Kidney tubule cell (primary cell): ENCODE measurements around the gene P3H2.
"Not testable (repeated sequence)": the region's sequence is repeated elsewhere in the genome, so short reads cannot be mapped to it uniquely, and the experiment has no call there.

ENCODE experiments used
- DNase-seq: peaks from one replicate; pipeline ENCODE4 v3.0.0-alpha.2; 2018; ENCODE audit warnings: low spot score

The P3H2 gene

DNA sequence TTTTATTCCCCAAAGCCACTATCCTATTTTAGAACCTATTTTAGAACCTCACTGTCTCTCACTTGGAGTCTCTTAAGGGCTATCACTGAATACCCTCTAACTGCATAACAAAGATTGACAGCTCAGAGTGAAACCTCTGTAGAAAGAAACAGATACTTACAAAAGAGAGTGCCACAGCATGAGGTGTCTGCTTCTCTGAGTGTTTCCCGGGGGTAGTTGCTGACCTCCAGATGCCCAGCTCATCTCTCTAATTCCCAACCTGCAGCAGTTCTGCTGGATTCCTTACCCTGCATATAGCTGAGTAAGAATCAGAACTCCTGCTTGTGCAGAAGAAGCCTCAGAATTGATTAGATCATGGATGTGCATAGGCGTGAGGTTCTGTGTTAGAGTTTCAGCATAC is 34.5 kb downstream of the P3H2 start:
- no peak for DNase-seq

DNA sequence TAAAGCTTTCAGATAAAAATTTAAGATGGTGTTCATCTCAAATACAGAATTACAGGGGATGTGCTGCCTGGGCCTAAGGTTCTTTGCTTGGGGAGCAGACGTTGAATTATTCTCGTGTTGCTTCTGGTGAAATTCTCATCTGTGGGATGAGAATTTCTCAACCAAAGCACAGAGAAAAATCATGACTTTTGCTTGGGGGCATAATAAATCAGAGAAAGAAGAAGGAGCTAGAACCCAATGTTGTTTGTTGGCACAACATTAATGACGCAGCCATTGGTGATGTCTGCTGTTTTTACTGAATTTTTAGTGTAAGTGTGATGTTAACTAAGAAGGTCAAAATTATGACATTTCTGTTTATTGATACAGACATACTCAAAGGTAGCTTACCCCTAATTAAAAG is 35.7 kb downstream of the P3H2 start:
- no peak for DNase-seq

DNA sequence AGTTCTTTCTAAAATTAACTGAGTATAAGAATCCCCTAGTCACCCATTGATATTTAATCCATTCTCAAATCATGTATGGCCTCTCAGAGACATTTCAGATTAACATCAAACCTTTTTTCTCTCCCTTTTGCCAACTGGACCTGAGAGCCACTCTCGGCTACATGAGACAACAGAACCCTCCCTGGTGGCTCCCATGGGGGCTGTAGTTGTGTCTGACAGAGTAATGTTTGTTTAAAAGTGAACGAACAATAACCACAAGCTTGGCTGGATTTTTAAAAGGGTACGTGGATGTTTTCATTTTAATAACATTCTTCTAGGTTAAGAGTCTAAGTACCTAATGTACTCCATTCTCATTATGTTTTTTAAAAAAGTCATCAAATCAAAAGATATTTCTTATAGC is 37.1 kb downstream of the P3H2 start:
- no peak for DNase-seq

DNA sequence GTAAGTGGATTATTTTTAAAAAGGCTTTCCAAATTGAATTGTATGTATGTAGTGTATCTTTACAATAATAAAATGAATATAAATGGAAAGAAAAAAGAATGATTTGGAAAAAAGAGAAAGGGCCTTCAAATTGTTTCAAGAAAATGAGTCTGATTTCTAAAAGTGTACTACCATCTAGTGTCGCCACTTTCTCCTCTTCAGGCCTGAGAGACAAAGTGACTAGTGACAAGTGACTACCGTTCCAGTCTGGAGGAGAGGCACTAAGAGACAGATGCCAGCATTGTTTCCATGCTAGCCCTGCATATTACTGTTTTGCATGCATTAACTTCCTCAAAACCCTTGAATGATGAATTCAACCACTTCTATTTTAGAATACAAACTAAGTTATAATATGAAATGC is 39.3 kb downstream of the P3H2 start:
- no peak for DNase-seq

DNA sequence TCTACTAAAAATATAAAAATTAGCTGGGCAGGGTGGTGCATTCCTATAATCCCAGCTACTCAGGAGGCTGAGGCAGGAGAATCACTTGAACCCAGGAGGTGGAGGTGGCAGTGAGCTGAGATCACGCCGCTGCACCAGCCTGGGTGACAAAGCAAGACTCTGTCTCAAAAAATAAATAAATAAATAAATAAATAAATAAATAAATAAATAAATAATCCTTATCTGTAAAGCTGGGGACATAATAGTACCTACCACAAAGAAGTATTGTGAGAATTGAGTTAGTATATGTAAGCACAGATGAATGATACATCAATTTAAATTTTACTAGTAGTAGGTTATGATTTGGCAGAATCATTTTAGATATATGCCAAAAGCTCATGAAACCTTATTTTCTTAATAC is 41.5 kb downstream of the P3H2 start:
- DNase-seq, result not testable (repeated sequence)

DNA sequence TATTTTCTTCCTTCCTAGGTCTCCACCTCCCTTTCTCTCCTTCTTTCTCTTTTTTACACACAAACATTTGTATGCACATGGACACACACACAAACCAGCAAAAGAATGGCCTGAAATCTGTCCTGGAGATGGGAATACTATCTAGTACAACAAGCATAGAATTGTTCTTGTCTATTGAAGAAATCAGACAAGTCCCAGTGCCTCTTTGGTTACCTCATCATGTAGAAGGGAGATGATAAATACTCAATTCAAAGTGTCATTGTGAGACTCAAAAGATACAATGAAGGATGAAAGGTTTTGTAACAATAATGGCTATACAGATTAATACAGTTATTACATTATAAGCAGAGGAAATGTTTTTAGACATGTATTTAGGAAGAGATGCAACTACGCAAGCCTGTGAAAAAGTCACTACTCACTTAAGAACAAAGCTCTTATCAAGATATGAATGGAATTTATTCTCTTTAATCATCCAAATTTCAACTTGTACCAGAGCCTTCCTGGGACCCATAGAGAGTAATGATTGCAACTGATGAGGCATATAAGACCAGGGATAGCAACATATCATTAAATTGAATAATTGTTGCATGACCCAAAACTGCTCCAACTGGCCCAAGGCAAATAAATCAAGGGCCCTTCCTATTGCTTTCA is 43.2 kb downstream of the P3H2 start:
- DNase-seq, result no peak

DNA sequence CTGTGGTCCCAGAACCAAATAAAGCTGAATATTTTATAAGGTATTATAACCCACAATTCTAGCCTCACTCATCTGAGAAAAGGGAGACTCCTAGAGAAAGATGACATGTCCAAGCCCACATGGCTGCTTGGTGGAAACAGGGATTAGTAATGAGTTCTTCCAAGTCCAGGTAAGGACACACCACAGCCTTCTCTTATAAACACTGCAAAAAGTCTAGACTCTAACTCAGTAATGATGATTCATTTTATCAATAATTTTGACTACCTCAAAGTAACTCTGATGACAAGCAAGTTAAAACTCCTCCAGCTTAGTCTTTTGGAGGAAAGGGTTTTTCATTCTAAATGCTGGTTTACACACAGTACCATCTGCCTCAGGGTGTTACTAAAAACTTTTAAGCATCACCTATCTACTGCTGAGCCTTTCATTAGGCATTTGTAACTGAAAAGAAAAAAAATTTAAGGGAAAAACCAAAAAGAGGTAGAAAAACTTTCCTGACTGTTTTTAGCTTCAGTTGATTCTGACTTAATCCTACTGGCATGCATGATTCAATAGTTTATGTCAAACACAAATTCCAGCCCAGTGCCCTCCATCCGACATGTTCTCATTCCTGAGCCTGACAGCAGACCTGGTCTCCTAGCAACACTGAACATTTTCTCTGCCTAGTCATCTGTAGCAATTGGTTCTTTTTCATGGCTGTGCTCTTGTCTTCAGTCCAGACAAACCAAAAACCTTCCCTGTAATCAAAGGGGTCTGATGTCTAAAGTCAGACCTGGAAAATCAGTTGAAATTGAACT is 43.9 kb downstream of the P3H2 start:
- peak; percentile 99 for DNase-seq

DNA sequence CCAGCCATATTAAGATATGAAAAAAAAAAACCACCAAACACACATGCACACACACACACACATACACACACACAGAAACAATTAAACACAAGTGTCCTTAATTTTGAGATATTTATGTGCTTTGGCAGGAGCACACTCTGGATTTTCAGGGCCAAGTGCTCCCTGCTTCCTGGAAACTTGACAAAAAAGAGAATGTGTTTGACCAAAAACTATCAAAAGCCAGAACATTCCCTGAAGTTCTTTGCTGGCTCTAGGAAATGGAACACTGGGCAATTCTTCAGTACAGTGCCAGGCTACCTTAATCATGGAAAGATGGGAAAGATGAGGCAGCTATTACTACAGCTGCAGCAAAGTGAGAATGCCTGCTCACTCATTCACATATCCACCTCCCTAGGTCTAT is 44.6 kb downstream of the P3H2 start:
- DNase-seq, result no peak

DNA sequence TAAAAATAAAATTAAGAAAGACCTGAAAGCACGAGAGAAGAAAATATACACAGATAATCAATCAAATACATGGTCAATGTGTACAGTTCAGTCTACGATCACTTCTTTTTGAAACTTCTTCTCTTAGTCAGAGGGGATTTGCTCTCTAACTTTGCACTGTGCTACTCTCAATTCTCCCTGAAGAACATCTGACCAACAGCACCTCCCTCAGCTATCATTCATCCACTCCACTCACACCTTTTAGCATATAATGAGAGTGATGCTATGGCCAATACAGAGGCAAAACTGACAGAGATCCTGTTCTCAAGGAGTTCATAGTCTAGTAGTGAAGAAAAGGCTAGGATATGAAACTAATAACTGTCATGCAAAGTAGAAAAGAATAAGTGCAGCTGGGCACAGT is 45.9 kb downstream of the P3H2 start:
- no peak for DNase-seq

DNA sequence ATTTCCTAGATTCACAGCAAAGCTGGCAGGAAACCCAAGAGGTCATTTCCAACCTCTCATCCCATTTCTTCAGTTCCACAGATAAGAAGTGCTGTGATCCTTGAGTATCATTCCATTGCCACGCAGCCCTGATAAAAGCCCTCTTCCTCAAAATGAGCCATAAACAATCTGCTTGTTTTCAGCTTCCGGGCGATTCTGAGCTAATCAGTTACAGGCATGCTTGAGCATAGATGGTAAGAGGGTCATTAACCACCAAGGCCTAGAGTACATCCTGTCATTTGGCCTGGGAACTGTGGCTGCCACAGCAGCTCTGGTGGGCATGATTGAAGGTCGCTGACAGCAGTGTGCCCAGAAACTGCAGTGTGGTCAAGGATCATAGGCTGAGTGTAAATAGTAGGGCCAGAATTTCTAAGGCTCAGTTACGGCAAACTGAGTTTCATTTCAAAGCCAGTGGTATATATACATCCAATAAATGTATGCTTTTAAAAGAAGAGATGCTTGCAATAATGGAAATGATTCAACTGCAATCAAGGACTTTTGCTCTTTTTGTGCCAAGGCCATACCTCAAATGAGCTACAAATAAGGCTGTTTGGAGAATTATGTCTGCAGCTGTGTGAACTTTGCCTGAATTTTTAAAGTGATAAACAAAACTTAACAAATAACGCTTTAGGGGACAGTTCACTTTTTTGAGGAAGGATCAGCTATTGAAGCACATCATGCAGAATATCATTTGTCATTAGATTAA is 47.3 kb downstream of the P3H2 start:
- DNase-seq, result peak; percentile 90

DNA sequence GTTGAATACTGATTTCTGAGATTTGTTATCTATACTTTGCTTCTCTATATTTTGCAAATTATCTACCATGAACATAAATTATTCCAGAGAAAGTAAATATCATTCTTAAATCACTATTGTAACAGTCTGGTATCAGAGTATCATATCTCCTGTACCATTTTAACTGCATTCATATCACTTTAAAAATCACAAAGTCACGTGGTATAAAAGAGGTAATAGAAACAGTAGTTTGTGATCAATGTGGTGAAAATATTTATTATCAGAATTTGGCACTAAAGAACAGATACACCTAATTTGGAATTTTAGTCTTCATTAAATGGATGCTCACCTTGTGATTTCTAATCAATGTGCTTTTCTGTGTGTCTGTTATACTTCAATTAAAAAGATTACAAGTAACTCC is 47.8 kb downstream of the P3H2 start:
- DNase-seq, result no peak

DNA sequence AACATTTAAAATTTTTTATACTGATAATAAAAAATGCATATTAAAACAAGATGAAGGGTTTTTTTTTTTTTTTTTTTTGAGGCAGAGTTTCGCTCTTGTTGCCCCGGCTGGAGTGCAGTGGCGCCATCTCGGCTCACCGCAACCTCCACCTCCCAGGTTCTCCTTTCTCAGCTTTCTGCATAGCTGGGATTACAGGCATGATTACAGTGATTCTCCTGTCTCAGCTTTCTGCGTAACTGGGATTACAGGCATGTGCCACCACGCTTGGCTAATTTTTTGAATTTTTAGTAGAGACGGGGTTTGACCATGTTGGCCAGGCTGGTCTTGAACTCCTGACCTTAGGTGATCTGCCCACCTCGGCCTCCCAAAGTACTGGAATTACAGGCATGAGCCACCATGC is 48.8 kb downstream of the P3H2 start:
- DNase-seq, result peak; percentile 75

DNA sequence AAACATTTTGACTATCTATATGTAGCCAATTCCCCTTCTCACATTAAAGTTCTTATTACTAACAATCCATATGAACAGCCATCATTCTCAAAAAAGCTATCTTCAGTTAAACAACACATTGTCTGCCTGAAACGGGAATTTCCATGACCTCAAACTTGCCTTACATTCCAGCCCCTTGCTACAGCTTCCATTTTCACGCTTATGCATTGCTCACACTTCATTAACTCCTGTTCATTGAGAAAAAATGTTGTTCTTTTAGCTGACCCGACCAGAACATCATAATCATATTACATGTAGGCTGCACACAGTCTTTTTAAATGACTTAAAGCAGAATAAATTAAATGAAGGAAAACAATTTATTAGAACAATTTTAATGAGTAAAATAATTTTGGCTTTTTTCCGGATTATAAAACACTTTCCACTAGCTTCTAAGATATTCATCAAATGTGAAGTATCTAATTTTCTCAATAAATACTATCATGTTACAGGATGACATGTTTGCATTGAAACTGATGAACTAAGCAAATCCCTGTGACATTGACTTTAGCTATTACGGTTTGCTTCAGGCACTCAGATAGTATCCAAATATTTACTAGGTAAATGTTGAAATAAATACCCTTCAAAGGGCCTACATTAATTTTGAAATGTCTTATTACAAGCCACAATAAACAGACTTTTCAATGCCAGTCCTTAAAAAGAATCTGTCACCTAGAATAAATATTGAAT is 49.9 kb downstream of the P3H2 start:
- DNase-seq, result peak; percentile 86

DNA sequence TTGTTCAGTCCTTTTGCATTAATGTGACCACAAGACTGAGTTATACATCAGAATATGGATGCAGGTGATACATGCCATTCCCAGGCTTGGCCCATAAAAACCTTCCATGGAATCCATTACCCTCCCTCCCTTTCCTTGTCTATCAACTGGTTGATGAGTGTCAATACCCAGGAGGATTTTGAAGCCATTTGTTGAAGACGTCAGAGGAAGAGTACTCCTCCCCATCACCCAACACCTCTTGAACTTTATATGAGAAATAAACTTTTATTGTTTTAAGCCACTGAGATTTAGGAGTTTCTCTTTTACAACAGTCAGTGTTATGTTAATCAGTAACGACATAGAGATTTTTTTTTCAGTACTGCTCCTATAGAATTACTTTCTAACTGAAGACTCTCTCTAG is 55.5 kb downstream of the P3H2 start:
- DNase-seq, result peak; percentile 35

DNA sequence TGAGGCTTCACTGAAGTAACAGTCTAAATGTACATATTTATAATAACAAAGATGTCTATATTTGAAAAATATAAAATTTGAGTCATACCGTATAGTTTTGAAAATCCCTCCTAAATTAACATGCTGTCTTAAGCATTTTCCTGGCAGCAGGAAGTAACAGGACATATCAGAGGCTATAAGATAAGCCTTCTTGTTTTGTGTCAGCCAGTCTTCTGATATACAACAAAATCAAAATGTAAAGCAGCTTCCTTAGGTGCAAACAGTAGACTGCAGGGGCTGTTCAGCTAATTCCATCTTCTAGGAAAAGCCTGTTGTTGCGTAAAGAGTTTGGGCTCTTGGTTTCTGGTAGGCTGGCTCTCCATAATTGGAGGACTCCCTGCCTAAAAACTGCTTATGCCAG is 56.0 kb downstream of the P3H2 start:
- DNase-seq, result no peak

DNA sequence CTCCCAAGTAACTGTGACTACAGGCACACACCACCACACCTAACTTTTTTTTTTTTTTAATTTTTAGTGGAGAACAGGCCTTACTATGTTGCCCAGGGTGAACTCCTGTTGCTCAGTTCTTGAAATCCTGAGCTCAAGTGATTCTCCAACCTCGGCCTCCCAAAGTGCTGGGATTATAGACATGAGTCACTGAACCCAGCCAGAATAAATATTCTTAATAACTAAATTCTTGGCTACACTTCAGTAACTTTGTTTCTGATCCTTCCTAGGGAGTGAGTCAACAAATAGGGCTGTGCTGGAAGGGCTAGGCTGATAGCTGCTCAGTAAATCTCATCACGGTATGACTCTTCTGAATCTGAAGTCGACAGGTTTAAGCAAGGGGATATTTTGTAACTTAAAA is 56.6 kb downstream of the P3H2 start:
- peak; percentile 96 for DNase-seq

DNA sequence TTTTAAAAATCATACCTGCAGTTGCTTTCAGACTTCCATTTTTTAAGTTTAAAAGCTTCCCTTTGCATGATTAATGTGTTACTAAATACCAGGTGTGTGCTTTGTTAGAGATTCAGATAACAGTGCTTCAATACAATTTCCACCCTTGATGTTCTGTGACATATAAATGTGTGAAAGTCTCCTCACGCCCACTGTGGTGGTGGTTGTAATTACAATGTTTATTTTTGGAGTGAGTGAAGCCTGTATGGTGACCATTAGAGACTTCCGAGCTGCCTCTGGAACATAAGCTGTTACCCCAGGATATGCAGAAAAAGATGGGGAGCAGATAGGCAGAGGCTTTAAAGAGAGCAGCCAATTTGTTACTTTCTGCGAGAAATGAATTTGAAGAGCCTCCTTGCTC is 57.2 kb downstream of the P3H2 start:
- DNase-seq, result no peak

DNA sequence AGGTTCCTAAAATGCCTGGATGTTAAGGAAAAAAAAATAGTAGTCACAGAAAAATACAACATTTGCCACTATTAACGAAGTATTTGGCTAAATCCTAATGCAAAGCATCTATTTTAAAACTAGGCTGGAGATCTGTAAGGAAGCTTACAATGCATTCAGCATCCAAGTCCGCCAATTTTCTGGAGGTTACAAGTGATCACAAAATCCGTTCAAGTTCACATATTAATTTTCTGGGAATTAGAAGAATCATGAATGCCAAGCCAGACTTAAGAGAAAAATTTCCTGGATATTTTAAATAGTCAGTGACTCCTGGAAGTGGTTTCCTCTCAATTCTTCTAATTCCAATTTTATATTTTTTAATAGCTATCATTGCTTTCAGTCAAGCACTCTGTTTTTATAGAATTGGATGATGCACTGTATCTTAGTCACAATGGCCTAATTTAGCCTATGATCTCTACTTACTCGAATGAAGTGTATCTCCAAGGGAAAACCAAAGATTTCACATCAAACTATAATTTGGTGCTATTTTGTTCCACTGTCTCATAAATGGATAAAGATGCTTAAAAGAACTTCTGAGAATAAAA is 60.4 kb downstream of the P3H2 start:
- DNase-seq, result no peak

DNA sequence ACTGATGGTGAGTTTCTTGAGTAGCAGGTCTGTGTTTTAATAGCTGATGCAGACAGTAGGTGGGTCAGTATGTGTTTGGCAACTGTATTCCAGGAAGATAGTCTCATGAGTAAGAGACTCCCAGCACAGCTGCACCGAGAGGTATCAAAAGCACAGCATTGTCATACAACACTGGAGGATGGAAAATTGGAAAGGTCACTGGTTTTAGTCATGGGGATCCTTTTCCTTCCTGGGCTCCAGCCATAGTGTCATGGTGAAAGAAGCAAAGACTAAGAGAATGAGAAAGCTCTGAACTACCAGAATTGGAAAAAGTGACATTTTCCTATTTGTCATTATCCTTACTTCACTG is 61.5 kb downstream of the P3H2 start:
- DNase-seq, result peak; percentile 30

DNA sequence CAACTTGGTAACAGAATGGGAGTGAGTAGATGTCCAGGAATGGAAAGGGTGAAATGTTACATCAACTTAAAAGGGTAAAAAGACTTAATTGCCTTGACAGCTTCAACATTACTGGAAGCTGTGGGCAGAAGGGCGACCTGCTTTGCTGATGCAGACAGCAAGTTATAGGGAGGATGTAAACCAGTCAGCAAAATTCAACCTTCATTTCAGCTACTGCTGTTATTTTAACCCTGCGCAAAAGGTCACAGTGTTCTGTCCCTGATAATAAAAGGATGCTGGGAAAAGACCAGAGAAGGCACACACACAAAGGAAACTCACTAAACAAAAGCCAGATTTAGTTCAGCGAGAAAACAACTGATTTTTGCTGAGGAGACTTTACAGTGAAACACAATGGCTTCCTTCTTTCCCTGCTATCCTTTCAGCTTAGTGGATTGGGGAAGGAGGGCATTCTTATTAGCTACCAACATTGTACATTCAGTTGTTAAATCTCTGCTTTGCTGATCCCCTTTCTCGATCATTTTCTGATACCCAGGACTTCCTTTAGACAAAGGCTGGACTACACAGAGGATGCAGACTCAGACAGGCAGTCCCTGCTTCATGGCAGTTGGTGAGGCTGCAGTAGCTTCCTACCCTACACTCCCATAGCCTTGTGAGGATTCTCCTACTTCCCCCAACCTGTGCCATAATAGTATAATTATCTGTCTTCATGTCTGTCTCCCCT is 62.0 kb downstream of the P3H2 start:
- DNase-seq, result no peak

DNA sequence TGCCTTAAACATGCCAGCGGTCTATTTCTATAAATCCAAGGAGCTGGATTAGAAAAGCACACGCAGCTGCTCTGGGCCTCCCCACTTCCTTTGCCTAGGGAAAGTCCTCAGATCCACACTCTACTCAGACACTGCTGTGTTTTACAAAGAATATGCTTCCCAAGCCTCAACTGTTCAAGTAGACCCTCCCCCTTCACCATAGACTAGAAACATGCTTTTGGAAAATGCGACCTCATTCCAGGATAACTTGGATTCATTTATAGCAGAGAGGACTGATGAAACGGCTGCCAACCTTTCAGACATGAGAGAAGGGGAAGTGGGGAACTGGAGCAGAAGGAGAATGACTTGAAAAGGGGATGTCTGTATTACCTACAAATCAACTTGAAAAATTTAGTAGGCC is 64.0 kb downstream of the P3H2 start:
- no peak for DNase-seq

DNA sequence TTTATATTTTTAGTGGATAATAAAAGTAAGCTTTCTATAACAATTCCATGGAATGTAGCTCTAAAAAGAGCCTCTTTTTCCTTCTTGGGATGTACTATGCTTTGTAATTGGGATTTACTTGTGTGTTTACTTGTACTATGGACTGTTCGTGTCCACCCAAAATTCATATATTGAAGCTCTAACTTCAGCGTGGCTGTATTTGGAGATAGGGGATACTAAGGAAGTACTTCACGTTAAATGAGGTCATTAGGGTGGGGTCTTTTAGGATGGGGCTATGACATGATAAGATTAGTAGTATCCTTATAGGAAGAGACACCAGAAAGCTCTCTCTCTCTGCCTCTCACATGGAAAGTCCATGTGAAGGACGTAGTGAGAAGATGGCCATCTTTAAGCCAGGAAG is 64.9 kb downstream of the P3H2 start:
- no peak for DNase-seq
